ENCODE data around the gene NHERF2. TPM values are rescaled to one million over a fixed set of nuclear protein-coding genes. Genes with fewer than 3 reads are reported as not detected.

NHERF2 gene
- total RNA-seq, 4 donors from 2014 or later, result 21.5 to 104 (median 30.2) TPM

GRCh38 chr16:2024032-2024420 is 2.7 kb upstream of the NHERF2 start:
- Histone ChIP-seq H3K27me3 (peaks cover 0 to 18% of the 10 kb centered on the region in 2 donors), H3K4me3 (no peak overlapping the region)

GRCh38 chr16:2025251-2025650 is 1.5 kb upstream of the NHERF2 start:
- no peak for DNase-seq
- H3K36me3 ChIP-seq, result no peaks in the 10 kb centered on the region
- no peak for TF ChIP-seq CTCF (IDR thresholded peaks at IDR 0.05)
- no peak for TF ChIP-seq POLR2A (IDR thresholded peaks at IDR 0.05)
- H3K9me3 ChIP-seq, result no peaks in the 10 kb centered on the region
- H3K27me3 ChIP-seq, result peaks cover 0 to 7% of the 10 kb centered on the region in 2 donors
- H3K27ac ChIP-seq, result no peak overlapping the region
- peaks cover 4 to 53% (median 15%) of the 10 kb centered on the region in 4 donors for H3K4me1 ChIP-seq
- no peak overlapping the region for H3K4me3 ChIP-seq

More at GRCh38 chr16:2024032-2024420, 2.7 kb upstream of the NHERF2 start:
- TF ChIP-seq CTCF (IDR thresholded peaks at IDR 0.05) (no peak), POLR2A (IDR thresholded peaks at IDR 0.05) (no peak)
- DNase-seq, result no peak
- H3K36me3 ChIP-seq, result no peaks in the 10 kb centered on the region
- H3K4me1 ChIP-seq, result peaks cover 4 to 58% (median 19%) of the 10 kb centered on the region in 4 donors
- no peaks in the 10 kb centered on the region for H3K9me3 ChIP-seq
- H3K27ac ChIP-seq, result peak overlapping the region; percentile 44 to 80 (median 68)

- H3K27me3 ChIP-seq, result no peaks in the 10 kb centered on the region
- H3K4me3 ChIP-seq, result peak overlapping the region; percentile 49 to 82 (median 68)
- H3K4me1 ChIP-seq, result peaks cover 4 to 48% (median 13%) of the 10 kb centered on the region in 4 donors
- DNase-seq, result no peak
- H3K9me3 ChIP-seq, result no peaks in the 10 kb centered on the region
- peak overlapping the region in 3 of 4 donors; percentile 57 to 74 (median 72) for H3K27ac ChIP-seq
- no peak for TF ChIP-seq POLR2A (IDR thresholded peaks at IDR 0.05)
- TF ChIP-seq CTCF (IDR thresholded peaks at IDR 0.05), result no peak
- no peaks in the 10 kb centered on the region for H3K36me3 ChIP-seq
Observed at GRCh38 chr16:2025878-2026460, 733 bp upstream of the NHERF2 start.

GRCh38 chr16:2027024-2028010 is 615 bp downstream of the NHERF2 start:
- H3K36me3 ChIP-seq, result no peaks in the 10 kb centered on the region
- H3K4me3 ChIP-seq, result peak overlapping the region; percentile 49 to 82 (median 68)
- H3K9me3 ChIP-seq, result no peaks in the 10 kb centered on the region
- H3K27ac ChIP-seq, result peak overlapping the region; percentile 39 to 74 (median 72)
- DNase-seq, result no peak
- TF ChIP-seq CTCF (IDR thresholded peaks at IDR 0.05) (peak in 1 of 6 experiments; percentile 7), POLR2A (IDR thresholded peaks at IDR 0.05) (no peak)
- no peaks in the 10 kb centered on the region for H3K27me3 ChIP-seq
- H3K4me1 ChIP-seq, result peaks cover 4 to 52% (median 13%) of the 10 kb centered on the region in 4 donors

GRCh38 chr16:2028146-2028545 is 1.4 kb downstream of the NHERF2 start:
- Histone ChIP-seq H3K9me3 (no peaks in the 10 kb centered on the region), H3K4me3 (peak overlapping the region in 2 of 4 donors; percentile 74 to 82), H3K4me1 (peaks cover 0 to 52% (median 10%) of the 10 kb centered on the region in 4 donors), H3K27ac (peak overlapping the region in 2 of 4 donors; percentile 72 to 74), H3K36me3 (no peaks in the 10 kb centered on the region), H3K27me3 (no peaks in the 10 kb centered on the region)
- TF ChIP-seq POLR2A (IDR thresholded peaks at IDR 0.05) (no peak), CTCF (IDR thresholded peaks at IDR 0.05) (no peak)
- no peak for DNase-seq
